H9 (cell line): ENCODE data around the gene SLC16A10. TPM values are rescaled to one million over a fixed set of nuclear protein-coding genes. Genes with fewer than 3 reads are reported as not detected.

Experiments
- DNase-seq: peaks from one replicate; pipeline ENCODE4 v3.0.0-alpha.2; 2017
- H2AFZ ChIP-seq: one replicate; pipeline ENCODE4 v1.6.1; 2013; ENCODE audit warnings: mild to moderate bottlenecking, low read length, control low read depth, moderate library complexity
- H2AK5ac ChIP-seq: 2 replicates; pipeline ENCODE4 v1.6.1; 2013; ENCODE audit warnings: low read length, control low read depth, mixed read lengths; ENCODE audit not compliant: insufficient read length
- H2BK120ac ChIP-seq: one replicate; pipeline ENCODE4 v1.6.1; 2013; ENCODE audit warnings: low read depth, mild to moderate bottlenecking, low read length, control low read depth, inconsistent platforms; ENCODE audit not compliant: poor library complexity, severe bottlenecking
- H2BK12ac ChIP-seq: 2 replicates; pipeline ENCODE4 v1.6.1; 2013; ENCODE audit warnings: low read length, control low read depth, mixed read lengths, low read depth; ENCODE audit not compliant: insufficient read length
- H2BK15ac ChIP-seq: 2 replicates; pipeline ENCODE4 v1.6.1; 2013; ENCODE audit warnings: low read depth, low read length, control low read depth
- H2BK20ac ChIP-seq: one replicate; pipeline ENCODE4 v1.6.1; 2013; ENCODE audit warnings: low read depth, mild to moderate bottlenecking, low read length, control low read depth, inconsistent platforms; ENCODE audit not compliant: poor library complexity, severe bottlenecking
- H2BK5ac ChIP-seq: 2 replicates; pipeline ENCODE4 v1.6.1; 2013; ENCODE audit warnings: low read length, control low read depth, mixed read lengths; ENCODE audit not compliant: insufficient read length
- H3K14ac ChIP-seq: 2 replicates; pipeline ENCODE4 v1.6.1; 2013; ENCODE audit warnings: low read length, control low read depth; ENCODE audit not compliant: insufficient read depth
- H3K18ac ChIP-seq: 2 replicates; pipeline ENCODE4 v1.6.1; 2013; ENCODE audit warnings: low read depth, mild to moderate bottlenecking, mixed read lengths, low read length, control low read depth; ENCODE audit not compliant: insufficient read length
- H3K23ac ChIP-seq: 2 replicates; pipeline ENCODE4 v1.6.1; 2013; ENCODE audit warnings: low read length, control low read depth, mixed read lengths, low read depth; ENCODE audit not compliant: insufficient read length
- H3K23me2 ChIP-seq: 2 replicates; pipeline ENCODE4 v1.6.1; 2013; ENCODE audit warnings: low read depth, mild to moderate bottlenecking, mixed read lengths, low read length, control low read depth; ENCODE audit not compliant: insufficient read length, poor library complexity, severe bottlenecking
- H3K27ac ChIP-seq: 2 replicates; pipeline ENCODE4 v1.5.1; 2013; ENCODE audit warnings: low read length, control low read depth, mixed read lengths, low read depth; ENCODE audit not compliant: insufficient read length
- H3K27me3 ChIP-seq: 2 replicates; pipeline ENCODE4 v1.6.1; 2013; ENCODE audit warnings: low read length, control low read depth, inconsistent platforms; ENCODE audit not compliant: insufficient read depth
- H3K4ac ChIP-seq: 2 replicates; pipeline ENCODE4 v1.6.1; 2013; ENCODE audit warnings: low read depth, mild to moderate bottlenecking, control low read depth, inconsistent platforms, low read length, moderate library complexity
- H3K4me1 ChIP-seq: 2 replicates; pipeline ENCODE4 v1.6.1; 2013; ENCODE audit warnings: low read length, control low read depth, inconsistent platforms; ENCODE audit not compliant: insufficient read depth
- H3K4me2 ChIP-seq: 2 replicates; pipeline ENCODE4 v1.6.1; 2013; ENCODE audit warnings: low read length, control low read depth, mixed read lengths; ENCODE audit not compliant: insufficient read length, insufficient read depth
- H3K56ac ChIP-seq: 2 replicates; pipeline ENCODE4 v1.6.1; 2013; ENCODE audit warnings: low read depth, mild to moderate bottlenecking, mixed read lengths, low read length, control low read depth; ENCODE audit not compliant: insufficient read length
- H3K79me1 ChIP-seq: 2 replicates; pipeline ENCODE4 v1.6.1; 2013; ENCODE audit warnings: low read depth, mild to moderate bottlenecking, moderate library complexity, low read length, control low read depth, inconsistent platforms; ENCODE audit not compliant: insufficient read depth, poor library complexity, severe bottlenecking
- H3K79me2 ChIP-seq: 2 replicates; pipeline ENCODE4 v1.6.1; 2013; ENCODE audit warnings: low read length, control low read depth, inconsistent platforms; ENCODE audit not compliant: insufficient read depth
- H3K9ac ChIP-seq: 2 replicates; pipeline ENCODE4 v1.6.1; 2013; ENCODE audit warnings: low read length, control low read depth, mixed read lengths; ENCODE audit not compliant: insufficient read length; ENCODE audit errors: extremely low read depth
- H3K9me3 ChIP-seq: one replicate; pipeline ENCODE4 v1.6.1; 2013; ENCODE audit warnings: low read depth, low read length, inconsistent platforms; ENCODE audit not compliant: control insufficient read depth
- H3T11ph ChIP-seq: one replicate; pipeline ENCODE4 v1.6.1; 2013; ENCODE audit warnings: mild to moderate bottlenecking, low read length, control low read depth, inconsistent platforms
- H4K20me1 ChIP-seq: one replicate; pipeline ENCODE4 v1.6.1; 2013; ENCODE audit not compliant: control insufficient read depth, insufficient read length, insufficient read depth
- H4K5ac ChIP-seq: 2 replicates; pipeline ENCODE4 v1.6.1; 2013; ENCODE audit warnings: low read depth, mild to moderate bottlenecking, mixed read lengths, low read length, control low read depth; ENCODE audit not compliant: insufficient read length
- H4K8ac ChIP-seq: replicated peaks from 2 replicates; pipeline ENCODE4 v1.6.1; 2013; ENCODE audit warnings: low read length, control low read depth, mixed read lengths, low read depth; ENCODE audit not compliant: insufficient read length
- H4K91ac ChIP-seq: 2 replicates; pipeline ENCODE4 v1.6.1; 2013; ENCODE audit warnings: low read depth, mild to moderate bottlenecking, moderate library complexity, mixed read lengths, low read length, control low read depth; ENCODE audit not compliant: insufficient read length
- H3K27ac Mint-ChIP-seq, 3 experiments: 2 replicates in 2 of 3; 3 replicates in 1 of 3; pipeline ENCODE4 v1.8.0; 2020 to 2021; ENCODE audit warnings: mixed read lengths in 3 of 3, mild to moderate bottlenecking in 1 of 3, moderate library complexity in 1 of 3
- H3K27me3 Mint-ChIP-seq: 2 replicates; pipeline ENCODE4 v1.8.0; 2021; ENCODE audit warnings: low read depth, mild to moderate bottlenecking, moderate library complexity, mixed read lengths
- H3K36me3 Mint-ChIP-seq, 3 experiments: 2 replicates in 2 of 3; 3 replicates in 1 of 3; pipeline ENCODE4 v1.8.0; 2020 to 2021; ENCODE audit warnings: low read depth in 3 of 3, mixed read lengths in 3 of 3; ENCODE audit not compliant: insufficient read depth in 1 of 3
- H3K4me1 Mint-ChIP-seq, 2 experiments: 2 replicates each; pipeline ENCODE4 v1.8.0; 2020; ENCODE audit warnings: mixed read lengths in 2 of 2
- H3K4me3 Mint-ChIP-seq, 2 experiments: 2 replicates in 1 of 2; 3 replicates in 1 of 2; pipeline ENCODE4 v1.8.0; 2020 to 2021; ENCODE audit warnings: mild to moderate bottlenecking in 2 of 2, mixed read lengths in 2 of 2, moderate library complexity in 1 of 2
- H3K9me3 Mint-ChIP-seq, 2 experiments: 2 replicates in 1 of 2; 3 replicates in 1 of 2; pipeline ENCODE4 v1.8.0; 2020; ENCODE audit warnings: mild to moderate bottlenecking in 2 of 2, mixed read lengths in 2 of 2, moderate library complexity in 1 of 2
- CTCF ChIP-seq: fragments of 200-600 bp; sonication (generic); conservative IDR thresholded peaks from 3 replicates; pipeline ENCODE4 v1.8.0; 2021; ENCODE audit warnings: antibody characterized with exemption, mild to moderate bottlenecking
- WGBS: extraction: QIAGEN DNeasy Blood & Tissue Kit; methylation state at CpG from one replicate; pipeline ENCODE4 v1.1.7; 2013; ENCODE audit warnings: missing lambda C conversion rate, low lambda C conversion rate, mixed read lengths; ENCODE audit not compliant: insufficient read length; ENCODE audit errors: extremely low coverage; 5-methylcytosine and 5-hydroxymethylcytosine counted together
- total RNA-seq: library from RNA; stranded (reverse); gene quantifications from 2 replicates; pipeline ENCODE4 v1.2.1, GENCODE V29; 2021

The SLC16A10 gene
- total RNA-seq, 1 experiment from 2014 or later: 11.4 TPM

- H4K5ac ChIP-seq: no peak overlapping the region
- H3K79me2 ChIP-seq: no peaks in the 10 kb centered on the region
- no peaks in the 10 kb centered on the region for H4K20me1 ChIP-seq
- H3K9ac ChIP-seq: no peak overlapping the region
- H4K91ac ChIP-seq: no peak overlapping the region
- no peak overlapping the region for H2AK5ac ChIP-seq
- H3K27ac ChIP-seq: no peak overlapping the region
- no peaks in the 10 kb centered on the region for H3K79me1 ChIP-seq
- Mint-ChIP-seq H3K4me3 (no peak overlapping the region), H3K27me3 (no peaks in the 10 kb centered on the region), H3K4me1 (peaks cover 6 to 17% of the 10 kb centered on the region in 2 experiments), H3K27ac (peak overlapping the region in 1 of 3 experiments; percentile 31; a peak in 1 of 7 replicates), H3K9me3 (no peaks in the 10 kb centered on the region), H3K36me3 (no peaks in the 10 kb centered on the region)
- H4K8ac ChIP-seq: no peak overlapping the region
- no peak for TF ChIP-seq CTCF
- H3T11ph ChIP-seq: no peak overlapping the region
- no peak overlapping the region for H3K14ac ChIP-seq
- H2BK120ac ChIP-seq: no peak overlapping the region
- no peaks in the 10 kb centered on the region; the same call in 1 of the 2 replicates for H3K4me1 ChIP-seq
- H3K18ac ChIP-seq: no peak overlapping the region
- DNase-seq: no peak
- no peak overlapping the region for H3K4ac ChIP-seq
- H2BK20ac ChIP-seq: no peak overlapping the region
- no CpG with 5 or more reads among the region's 2 CpGs for WGBS
- no peak overlapping the region for H2BK15ac ChIP-seq
- no peak overlapping the region for H3K56ac ChIP-seq
- H3K4me2 ChIP-seq: no peak overlapping the region
- no peaks in the 10 kb centered on the region for H3K27me3 ChIP-seq
- no peak overlapping the region for H3K23ac ChIP-seq
- H3K9me3 ChIP-seq: no peaks in the 10 kb centered on the region
- no peak overlapping the region for H2AFZ ChIP-seq
- no peak overlapping the region for H2BK12ac ChIP-seq
- H3K23me2 ChIP-seq: no peaks in the 10 kb centered on the region
- H2BK5ac ChIP-seq: no peak overlapping the region
Measured at GRCh38 chr6:111208933-111209332, 121.6 kb downstream of the SLC16A10 start.
